WTC11 (cell line): ENCODE results near the gene DTL. TPM values are rescaled to one million over a fixed set of nuclear protein-coding genes. Genes with fewer than 3 reads are reported as not detected.

Experiments used
- ATAC-seq: fragments of 200-7000 bp; cut with Tn5 transposase; 2 replicates; pipeline ENCODE4 v1.10.0; 2021; ENCODE audit warnings: mild to moderate bottlenecking, moderate library complexity
- CTCF ChIA-PET: fragments of 300-600 bp; sonication (Branson Sonifier 250); formaldehyde crosslinking; loops from one replicate; lab custom pipeline; 2021; ENCODE audit warnings: antibody characterized with exemption; lab: Charles Lee
- POLR2A ChIA-PET: fragments of 350-600 bp; sonication (Branson Sonifier 250); formaldehyde crosslinking; loops from one replicate; lab custom pipeline; 2021; ENCODE audit warnings: antibody characterized with exemption; lab: Charles Lee
- DNase-seq: peaks from one replicate; pipeline ENCODE4 v3.0.0; 2021; ENCODE audit warnings: low spot score
- H3K27ac Mint-ChIP-seq: 2 replicates; pipeline ENCODE4 v1.8.0; 2021; ENCODE audit warnings: mixed read lengths
- H3K27me3 Mint-ChIP-seq: 2 replicates; pipeline ENCODE4 v1.8.0; 2021; ENCODE audit warnings: low read depth, mild to moderate bottlenecking, moderate library complexity, mixed read lengths
- H3K36me3 Mint-ChIP-seq: 2 replicates; pipeline ENCODE4 v1.8.0; 2021; ENCODE audit warnings: mixed read lengths
- H3K4me1 Mint-ChIP-seq: 2 replicates; pipeline ENCODE4 v1.8.0; 2022; ENCODE audit warnings: mixed read lengths
- H3K4me3 Mint-ChIP-seq: 2 replicates; pipeline ENCODE4 v1.8.0; 2021; ENCODE audit warnings: mild to moderate bottlenecking, moderate library complexity, mixed read lengths
- H3K9me3 Mint-ChIP-seq: 2 replicates; pipeline ENCODE4 v1.8.0; 2021; ENCODE audit warnings: mixed read lengths
- CREB1 ChIP-seq: sonication (generic); formaldehyde crosslinking; IDR thresholded peaks from 2 replicates; pipeline ENCODE4 v1.8.0; 2023; ENCODE audit warnings: mild to moderate bottlenecking, missing genetic modification reagents
- CREM ChIP-seq: sonication (generic); formaldehyde crosslinking; IDR thresholded peaks from 2 replicates; pipeline ENCODE4 v1.8.1; 2022; ENCODE audit warnings: mild to moderate bottlenecking, missing genetic modification reagents, moderate library complexity
- EMX1 ChIP-seq: fragments of 250-450 bp; sonication (Bioruptor Pico); IDR thresholded peaks from 2 replicates; pipeline ENCODE4 v1.8.0; 2021; ENCODE audit warnings: mild to moderate bottlenecking
- ESRRA ChIP-seq: sonication (generic); formaldehyde crosslinking; IDR thresholded peaks from 2 replicates; pipeline ENCODE4 v1.8.1; 2022; ENCODE audit warnings: mild to moderate bottlenecking, missing genetic modification reagents, borderline replicate concordance
- GABPB1 ChIP-seq: sonication (generic); formaldehyde crosslinking; IDR thresholded peaks from 2 replicates; pipeline ENCODE4 v1.8.1; 2023; ENCODE audit warnings: mild to moderate bottlenecking, missing genetic modification reagents
- JUN ChIP-seq: sonication (generic); formaldehyde crosslinking; IDR thresholded peaks from 2 replicates; pipeline ENCODE4 v1.8.0; 2023; ENCODE audit warnings: mild to moderate bottlenecking, missing genetic modification reagents
- NR1H2 ChIP-seq: sonication (generic); formaldehyde crosslinking; IDR thresholded peaks from 2 replicates; pipeline ENCODE4 v1.9.0; 2021; ENCODE audit warnings: mild to moderate bottlenecking, moderate library complexity, missing genetic modification reagents
- NR2C2 ChIP-seq: sonication (generic); formaldehyde crosslinking; IDR thresholded peaks from 2 replicates; pipeline ENCODE4 v1.8.0; 2022; ENCODE audit warnings: mild to moderate bottlenecking, missing genetic modification reagents
- OVOL2 ChIP-seq: fragments of 250-450 bp; sonication (Bioruptor Pico); IDR thresholded peaks from 2 replicates; pipeline ENCODE4 v1.9.0; 2021; ENCODE audit warnings: mild to moderate bottlenecking, borderline replicate concordance
- RELA ChIP-seq: sonication (generic); formaldehyde crosslinking; IDR thresholded peaks from 2 replicates; pipeline ENCODE4 v1.8.1; 2022; ENCODE audit warnings: missing genetic modification reagents, mild to moderate bottlenecking, borderline replicate concordance
- RORB ChIP-seq: fragments of 250-450 bp; sonication (Bioruptor Pico); IDR thresholded peaks from 2 replicates; pipeline ENCODE4 v1.9.0; 2021; ENCODE audit warnings: mild to moderate bottlenecking
- SP1 ChIP-seq: sonication (generic); formaldehyde crosslinking; conservative IDR thresholded peaks from 2 replicates; pipeline ENCODE4 v1.8.1; 2022; ENCODE audit warnings: missing genetic modification reagents
- TEAD4 ChIP-seq: sonication (generic); formaldehyde crosslinking; IDR thresholded peaks from 2 replicates; pipeline ENCODE4 v1.8.0; 2022; ENCODE audit warnings: mild to moderate bottlenecking, missing genetic modification reagents
- total RNA-seq: library from RNA; stranded (reverse); gene quantifications from 3 replicates; pipeline ENCODE4 v1.2.3, GENCODE V29; 2021
- TF ChIP-seq, protein P1 (sequence below): sonication (generic); formaldehyde crosslinking; IDR thresholded peaks from 2 replicates; pipeline ENCODE4 v1.8.0; 2023; ENCODE audit warnings: missing genetic modification reagents, mild to moderate bottlenecking, borderline replicate concordance
- TF ChIP-seq, protein P2 (sequence below): sonication (generic); formaldehyde crosslinking; IDR thresholded peaks from 2 replicates; pipeline ENCODE4 v1.8.0; 2022; ENCODE audit warnings: mild to moderate bottlenecking, missing genetic modification reagents
- TF ChIP-seq, protein P3 (sequence below): fragments of 250-450 bp; sonication (Bioruptor Pico); IDR thresholded peaks from 2 replicates; pipeline ENCODE4 v1.9.0; 2021; ENCODE audit warnings: moderate library complexity, mild to moderate bottlenecking, inconsistent platforms, borderline replicate concordance
- TF ChIP-seq, protein P4 (sequence below): sonication (generic); formaldehyde crosslinking; IDR thresholded peaks from 2 replicates; pipeline ENCODE4 v1.8.0; 2022; ENCODE audit warnings: mild to moderate bottlenecking, missing genetic modification reagents
- TF ChIP-seq, protein P5 (sequence below): sonication (generic); formaldehyde crosslinking; IDR thresholded peaks from 2 replicates; pipeline ENCODE4 v1.8.1; 2023; ENCODE audit warnings: mild to moderate bottlenecking, missing genetic modification reagents, borderline replicate concordance
- TF ChIP-seq, protein P6 (sequence below): fragments of 250-450 bp; sonication (Bioruptor Pico); IDR thresholded peaks from 2 replicates; pipeline ENCODE4 v1.9.0; 2021; ENCODE audit warnings: mild to moderate bottlenecking

Gene DTL
- total RNA-seq, 1 experiment from 2014 or later = 52.3 TPM

DNA sequence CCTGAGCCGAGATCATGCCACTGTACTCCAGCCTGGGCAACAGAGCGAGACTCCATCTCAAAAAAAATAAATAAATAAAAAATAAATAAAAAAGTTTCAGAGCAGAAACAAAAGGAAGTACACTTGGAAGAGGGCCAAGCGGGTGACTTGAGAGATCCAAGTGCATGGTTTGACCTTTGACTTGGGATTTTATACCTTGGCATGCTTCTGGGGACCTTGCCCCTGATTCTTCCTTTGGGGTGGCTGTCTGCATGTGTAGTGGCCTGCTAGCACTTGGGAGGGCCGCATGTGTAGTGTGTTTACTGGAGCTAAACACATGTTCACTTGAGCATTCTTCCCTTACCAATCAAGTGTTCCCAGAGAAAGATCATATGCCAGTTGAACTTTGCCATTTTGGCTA, 114.0 kb downstream of the DTL start:
- TF ChIP-seq, protein P1, sequence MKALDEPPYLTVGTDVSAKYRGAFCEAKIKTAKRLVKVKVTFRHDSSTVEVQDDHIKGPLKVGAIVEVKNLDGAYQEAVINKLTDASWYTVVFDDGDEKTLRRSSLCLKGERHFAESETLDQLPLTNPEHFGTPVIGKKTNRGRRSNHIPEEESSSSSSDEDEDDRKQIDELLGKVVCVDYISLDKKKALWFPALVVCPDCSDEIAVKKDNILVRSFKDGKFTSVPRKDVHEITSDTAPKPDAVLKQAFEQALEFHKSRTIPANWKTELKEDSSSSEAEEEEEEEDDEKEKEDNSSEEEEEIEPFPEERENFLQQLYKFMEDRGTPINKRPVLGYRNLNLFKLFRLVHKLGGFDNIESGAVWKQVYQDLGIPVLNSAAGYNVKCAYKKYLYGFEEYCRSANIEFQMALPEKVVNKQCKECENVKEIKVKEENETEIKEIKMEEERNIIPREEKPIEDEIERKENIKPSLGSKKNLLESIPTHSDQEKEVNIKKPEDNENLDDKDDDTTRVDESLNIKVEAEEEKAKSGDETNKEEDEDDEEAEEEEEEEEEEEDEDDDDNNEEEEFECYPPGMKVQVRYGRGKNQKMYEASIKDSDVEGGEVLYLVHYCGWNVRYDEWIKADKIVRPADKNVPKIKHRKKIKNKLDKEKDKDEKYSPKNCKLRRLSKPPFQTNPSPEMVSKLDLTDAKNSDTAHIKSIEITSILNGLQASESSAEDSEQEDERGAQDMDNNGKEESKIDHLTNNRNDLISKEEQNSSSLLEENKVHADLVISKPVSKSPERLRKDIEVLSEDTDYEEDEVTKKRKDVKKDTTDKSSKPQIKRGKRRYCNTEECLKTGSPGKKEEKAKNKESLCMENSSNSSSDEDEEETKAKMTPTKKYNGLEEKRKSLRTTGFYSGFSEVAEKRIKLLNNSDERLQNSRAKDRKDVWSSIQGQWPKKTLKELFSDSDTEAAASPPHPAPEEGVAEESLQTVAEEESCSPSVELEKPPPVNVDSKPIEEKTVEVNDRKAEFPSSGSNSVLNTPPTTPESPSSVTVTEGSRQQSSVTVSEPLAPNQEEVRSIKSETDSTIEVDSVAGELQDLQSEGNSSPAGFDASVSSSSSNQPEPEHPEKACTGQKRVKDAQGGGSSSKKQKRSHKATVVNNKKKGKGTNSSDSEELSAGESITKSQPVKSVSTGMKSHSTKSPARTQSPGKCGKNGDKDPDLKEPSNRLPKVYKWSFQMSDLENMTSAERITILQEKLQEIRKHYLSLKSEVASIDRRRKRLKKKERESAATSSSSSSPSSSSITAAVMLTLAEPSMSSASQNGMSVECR (CRISPR knock-in tag) = no peak
- TF ChIP-seq RELA (CRISPR knock-in tag) = no peak
- ChIA-PET POLR2A (no interaction called here), CTCF (no interaction called here)
- Mint-ChIP-seq H3K27me3 (no peaks in the 10 kb centered on the region; the same call in 1 of the 2 replicates), H3K9me3 (peaks cover 10% of the 10 kb centered on the region), H3K27ac (no peak overlapping the region), H3K4me3 (no peak overlapping the region), H3K4me1 (peaks cover 6% of the 10 kb centered on the region), H3K36me3 (no peaks in the 10 kb centered on the region)
- DNase-seq = no peak
- no peak for ATAC-seq

DNA sequence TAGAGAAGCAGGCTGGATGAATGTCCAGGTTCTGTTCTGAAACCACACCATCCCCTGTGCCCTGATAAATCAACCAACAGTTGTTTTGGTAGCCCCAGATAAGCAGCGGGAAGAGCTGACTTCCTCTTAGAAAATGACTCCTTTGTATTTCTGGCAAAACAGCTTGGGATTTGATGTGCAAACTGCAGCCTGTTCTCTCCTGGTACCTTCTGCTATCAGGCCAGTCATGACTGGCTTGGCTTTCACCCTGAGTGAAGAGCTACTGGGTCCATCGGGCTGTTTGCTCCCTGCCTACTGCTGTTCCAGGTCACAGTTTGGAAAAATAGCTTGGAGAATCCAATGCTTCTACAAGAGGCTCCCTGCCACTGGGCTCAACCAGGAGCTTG, 116.8 kb downstream of the DTL start:
- TF ChIP-seq, protein P2, sequence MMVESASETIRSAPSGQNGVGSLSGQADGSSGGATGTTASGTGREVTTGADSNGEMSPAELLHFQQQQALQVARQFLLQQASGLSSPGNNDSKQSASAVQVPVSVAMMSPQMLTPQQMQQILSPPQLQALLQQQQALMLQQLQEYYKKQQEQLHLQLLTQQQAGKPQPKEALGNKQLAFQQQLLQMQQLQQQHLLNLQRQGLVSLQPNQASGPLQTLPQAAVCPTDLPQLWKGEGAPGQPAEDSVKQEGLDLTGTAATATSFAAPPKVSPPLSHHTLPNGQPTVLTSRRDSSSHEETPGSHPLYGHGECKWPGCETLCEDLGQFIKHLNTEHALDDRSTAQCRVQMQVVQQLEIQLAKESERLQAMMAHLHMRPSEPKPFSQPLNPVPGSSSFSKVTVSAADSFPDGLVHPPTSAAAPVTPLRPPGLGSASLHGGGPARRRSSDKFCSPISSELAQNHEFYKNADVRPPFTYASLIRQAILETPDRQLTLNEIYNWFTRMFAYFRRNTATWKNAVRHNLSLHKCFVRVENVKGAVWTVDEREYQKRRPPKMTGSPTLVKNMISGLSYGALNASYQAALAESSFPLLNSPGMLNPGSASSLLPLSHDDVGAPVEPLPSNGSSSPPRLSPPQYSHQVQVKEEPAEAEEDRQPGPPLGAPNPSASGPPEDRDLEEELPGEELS = no peak
- no peak for TF ChIP-seq JUN
- TF ChIP-seq, protein P3, sequence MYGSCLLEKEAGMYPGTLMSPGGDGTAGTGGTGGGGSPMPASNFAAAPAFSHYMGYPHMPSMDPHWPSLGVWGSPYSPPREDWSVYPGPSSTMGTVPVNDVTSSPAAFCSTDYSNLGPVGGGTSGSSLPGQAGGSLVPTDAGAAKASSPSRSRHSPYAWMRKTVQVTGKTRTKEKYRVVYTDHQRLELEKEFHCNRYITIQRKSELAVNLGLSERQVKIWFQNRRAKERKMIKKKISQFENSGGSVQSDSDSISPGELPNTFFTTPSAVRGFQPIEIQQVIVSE (CRISPR knock-in tag) = no peak
- no peak for TF ChIP-seq CREM (CRISPR knock-in tag)
- TF ChIP-seq, protein P4, sequence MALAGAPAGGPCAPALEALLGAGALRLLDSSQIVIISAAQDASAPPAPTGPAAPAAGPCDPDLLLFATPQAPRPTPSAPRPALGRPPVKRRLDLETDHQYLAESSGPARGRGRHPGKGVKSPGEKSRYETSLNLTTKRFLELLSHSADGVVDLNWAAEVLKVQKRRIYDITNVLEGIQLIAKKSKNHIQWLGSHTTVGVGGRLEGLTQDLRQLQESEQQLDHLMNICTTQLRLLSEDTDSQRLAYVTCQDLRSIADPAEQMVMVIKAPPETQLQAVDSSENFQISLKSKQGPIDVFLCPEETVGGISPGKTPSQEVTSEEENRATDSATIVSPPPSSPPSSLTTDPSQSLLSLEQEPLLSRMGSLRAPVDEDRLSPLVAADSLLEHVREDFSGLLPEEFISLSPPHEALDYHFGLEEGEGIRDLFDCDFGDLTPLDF (CRISPR knock-in tag) = no peak
- no peak for TF ChIP-seq NR1H2 (CRISPR knock-in tag)
- H3K36me3 Mint-ChIP-seq = no peaks in the 10 kb centered on the region
- peaks cover 6% of the 10 kb centered on the region for H3K4me1 Mint-ChIP-seq
- no peak overlapping the region for H3K4me3 Mint-ChIP-seq
- H3K27me3 Mint-ChIP-seq = no peaks in the 10 kb centered on the region; the same call in 1 of the 2 replicates
- DNase-seq (no peak), ATAC-seq (no peak)
- ChIA-PET CTCF (interaction anchor here (1.3 kb wide), 1 partner anchor 117 kb away, joined by 6 read pairs; the partner anchor contains the start of genes DTL and INTS7), POLR2A (no interaction called here)
- peaks cover 10% of the 10 kb centered on the region for H3K9me3 Mint-ChIP-seq
- no peak overlapping the region for H3K27ac Mint-ChIP-seq

DNA sequence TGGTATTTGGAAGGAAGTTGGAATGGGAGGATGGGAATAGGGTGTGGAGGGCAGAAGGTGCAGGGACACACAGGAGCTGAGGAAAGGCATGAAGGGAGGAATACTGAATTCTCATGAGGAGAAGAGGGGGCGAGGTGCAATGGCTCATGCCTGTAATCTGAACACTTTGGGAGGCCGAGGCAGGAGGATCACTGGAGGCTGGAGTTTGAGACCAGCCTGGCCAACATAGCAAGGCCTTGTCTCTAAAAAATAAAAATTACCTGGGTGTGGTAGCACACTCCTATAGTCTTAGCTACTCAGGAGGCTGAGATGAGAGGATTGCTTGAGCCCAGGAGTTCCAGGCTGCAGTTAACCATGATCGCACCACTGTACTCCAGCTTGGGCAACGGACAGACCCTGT, 117.3 kb downstream of the DTL start:
- ATAC-seq (no peak), DNase-seq (no peak)
- ChIA-PET POLR2A (no interaction called here), CTCF (interaction anchor here (1.1 to 1.3 kb wide), 2 partner anchors 117 to 118 kb away, joined by 3 to 6 read pairs; partner anchors contain the start of genes DTL and INTS7)
- no peak overlapping the region for H3K4me3 Mint-ChIP-seq
- H3K9me3 Mint-ChIP-seq = peaks cover 10% of the 10 kb centered on the region
- H3K27ac Mint-ChIP-seq = no peak overlapping the region
- H3K4me1 Mint-ChIP-seq = peaks cover 6% of the 10 kb centered on the region
- no peaks in the 10 kb centered on the region for H3K36me3 Mint-ChIP-seq
- H3K27me3 Mint-ChIP-seq = no peaks in the 10 kb centered on the region; the same call in 1 of the 2 replicates
- no peak for TF ChIP-seq GABPB1
- TF ChIP-seq EMX1 = no peak
- TF ChIP-seq, protein P5, sequence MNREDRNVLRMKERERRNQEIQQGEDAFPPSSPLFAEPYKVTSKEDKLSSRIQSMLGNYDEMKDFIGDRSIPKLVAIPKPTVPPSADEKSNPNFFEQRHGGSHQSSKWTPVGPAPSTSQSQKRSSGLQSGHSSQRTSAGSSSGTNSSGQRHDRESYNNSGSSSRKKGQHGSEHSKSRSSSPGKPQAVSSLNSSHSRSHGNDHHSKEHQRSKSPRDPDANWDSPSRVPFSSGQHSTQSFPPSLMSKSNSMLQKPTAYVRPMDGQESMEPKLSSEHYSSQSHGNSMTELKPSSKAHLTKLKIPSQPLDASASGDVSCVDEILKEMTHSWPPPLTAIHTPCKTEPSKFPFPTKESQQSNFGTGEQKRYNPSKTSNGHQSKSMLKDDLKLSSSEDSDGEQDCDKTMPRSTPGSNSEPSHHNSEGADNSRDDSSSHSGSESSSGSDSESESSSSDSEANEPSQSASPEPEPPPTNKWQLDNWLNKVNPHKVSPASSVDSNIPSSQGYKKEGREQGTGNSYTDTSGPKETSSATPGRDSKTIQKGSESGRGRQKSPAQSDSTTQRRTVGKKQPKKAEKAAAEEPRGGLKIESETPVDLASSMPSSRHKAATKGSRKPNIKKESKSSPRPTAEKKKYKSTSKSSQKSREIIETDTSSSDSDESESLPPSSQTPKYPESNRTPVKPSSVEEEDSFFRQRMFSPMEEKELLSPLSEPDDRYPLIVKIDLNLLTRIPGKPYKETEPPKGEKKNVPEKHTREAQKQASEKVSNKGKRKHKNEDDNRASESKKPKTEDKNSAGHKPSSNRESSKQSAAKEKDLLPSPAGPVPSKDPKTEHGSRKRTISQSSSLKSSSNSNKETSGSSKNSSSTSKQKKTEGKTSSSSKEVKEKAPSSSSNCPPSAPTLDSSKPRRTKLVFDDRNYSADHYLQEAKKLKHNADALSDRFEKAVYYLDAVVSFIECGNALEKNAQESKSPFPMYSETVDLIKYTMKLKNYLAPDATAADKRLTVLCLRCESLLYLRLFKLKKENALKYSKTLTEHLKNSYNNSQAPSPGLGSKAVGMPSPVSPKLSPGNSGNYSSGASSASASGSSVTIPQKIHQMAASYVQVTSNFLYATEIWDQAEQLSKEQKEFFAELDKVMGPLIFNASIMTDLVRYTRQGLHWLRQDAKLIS (CRISPR knock-in tag) = no peak
- TF ChIP-seq OVOL2 (CRISPR knock-in tag) = no peak
- TF ChIP-seq SP1 (CRISPR knock-in tag) = no peak
- no peak for TF ChIP-seq RORB
- TF ChIP-seq NR2C2 (CRISPR knock-in tag) = no peak
- no peak for TF ChIP-seq TEAD4 (CRISPR knock-in tag)
- TF ChIP-seq, protein P6, sequence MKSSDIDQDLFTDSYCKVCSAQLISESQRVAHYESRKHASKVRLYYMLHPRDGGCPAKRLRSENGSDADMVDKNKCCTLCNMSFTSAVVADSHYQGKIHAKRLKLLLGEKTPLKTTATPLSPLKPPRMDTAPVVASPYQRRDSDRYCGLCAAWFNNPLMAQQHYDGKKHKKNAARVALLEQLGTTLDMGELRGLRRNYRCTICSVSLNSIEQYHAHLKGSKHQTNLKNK = no peak
- TF ChIP-seq ESRRA = no peak
- no peak for TF ChIP-seq CREB1 (CRISPR knock-in tag)
